HG02938 (cell line): Measurements from ENCODE around the gene TOR1A.
A peak's percentile ranks its signal among the peaks of the same experiment; 100 is the strongest.
"Not testable (repeated sequence)": the region's sequence is repeated elsewhere in the genome, so short reads cannot be mapped to it uniquely, and the experiment has no call there.

ENCODE experiments used
- ATAC-seq: cut with Tn5 transposase; IDR thresholded peaks from one replicate; pipeline ENCODE4 v1.9.1; 2021; ENCODE audit warnings: mild to moderate bottlenecking, moderate library complexity; ENCODE audit not compliant: unreplicated experiment

TOR1A gene

GRCh38 chr9:129822898-129823541, 916 bp downstream of the TOR1A start:
- ATAC-seq, result no peak

- ATAC-seq, result no peak
Measured at GRCh38 chr9:129816501-129817435, 7.2 kb downstream of the TOR1A start.

- ATAC-seq, result no peak
Measured at GRCh38 chr9:129815278-129815677, 8.7 kb downstream of the TOR1A start.

GRCh38 chr9:129814432-129815223, 9.3 kb downstream of the TOR1A start:
- no peak for ATAC-seq

- no peak for ATAC-seq
Measured at GRCh38 chr9:129813661-129814060, 10.3 kb downstream of the TOR1A start.

- ATAC-seq, result no peak
Measured at GRCh38 chr9:129812385-129812784, 11.6 kb downstream of the TOR1A start.

GRCh38 chr9:129811967-129812363, 12.0 kb downstream of the TOR1A start:
- ATAC-seq, result no peak

GRCh38 chr9:129810788-129811187, 13.1 kb downstream of the TOR1A start:
- no peak for ATAC-seq

GRCh38 chr9:129810116-129810515, 13.8 kb downstream of the TOR1A start:
- ATAC-seq, result no peak

GRCh38 chr9:129809346-129809745, 14.6 kb downstream of the TOR1A start:
- ATAC-seq, result no peak

- no peak for ATAC-seq
Measured at GRCh38 chr9:129806061-129806460, 17.9 kb downstream of the TOR1A start.

GRCh38 chr9:129803676-129804060, 20.3 kb downstream of the TOR1A start:
- peak; percentile 24 for ATAC-seq

- ATAC-seq, result peak; percentile 81
Measured at GRCh38 chr9:129802833-129803675, 20.9 kb downstream of the TOR1A start, which contains the start of gene TOR1B. TSS of gene TOR1B (plus strand) at chr9:129803184. CDS start at chr9:129803213, 29 bp downstream.

GRCh38 chr9:129801504-129801903, 22.4 kb downstream of the TOR1A start:
- ATAC-seq, result no peak

GRCh38 chr9:129798973-129799372, 25.0 kb downstream of the TOR1A start:
- no peak for ATAC-seq

GRCh38 chr9:129796029-129796428, 27.9 kb downstream of the TOR1A start:
- not testable (repeated sequence) for ATAC-seq

- no peak for ATAC-seq
Measured at GRCh38 chr9:129794549-129794948, 29.4 kb downstream of the TOR1A start.

GRCh38 chr9:129786481-129786880, 37.5 kb downstream of the TOR1A start:
- ATAC-seq, result no peak

GRCh38 chr9:129785866-129786265, 38.1 kb downstream of the TOR1A start:
- ATAC-seq, result no peak

- not testable (repeated sequence) for ATAC-seq
Measured at GRCh38 chr9:129784970-129785369, 39.0 kb downstream of the TOR1A start.
